ENCODE results near the gene SLC29A3.
"Not testable (repeated sequence)": the region's sequence is repeated elsewhere in the genome, so short reads cannot be mapped to it uniquely, and the experiment has no call there.

SLC29A3 gene

DNA sequence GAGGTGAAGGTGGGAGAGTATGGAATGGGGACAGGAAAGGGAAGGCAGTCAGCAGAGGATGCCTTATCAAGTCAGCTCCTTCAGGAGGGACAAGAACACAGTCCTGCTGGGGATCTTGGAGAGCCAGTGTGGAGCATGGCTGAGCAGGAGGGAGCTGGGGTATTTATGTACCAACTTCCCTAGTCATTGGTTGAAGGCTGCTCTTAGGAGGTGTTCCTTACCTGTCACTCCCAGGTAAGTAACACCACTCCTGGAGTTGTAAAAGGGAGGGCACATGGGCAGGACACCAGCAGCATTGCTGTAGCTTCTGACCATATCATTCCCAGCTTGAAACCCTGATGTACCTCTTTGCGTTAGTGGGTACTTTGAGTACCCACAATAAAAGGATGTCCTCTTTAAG lies 29.8 kb downstream of the SLC29A3 start:
- no peak for DNase-seq

DNA sequence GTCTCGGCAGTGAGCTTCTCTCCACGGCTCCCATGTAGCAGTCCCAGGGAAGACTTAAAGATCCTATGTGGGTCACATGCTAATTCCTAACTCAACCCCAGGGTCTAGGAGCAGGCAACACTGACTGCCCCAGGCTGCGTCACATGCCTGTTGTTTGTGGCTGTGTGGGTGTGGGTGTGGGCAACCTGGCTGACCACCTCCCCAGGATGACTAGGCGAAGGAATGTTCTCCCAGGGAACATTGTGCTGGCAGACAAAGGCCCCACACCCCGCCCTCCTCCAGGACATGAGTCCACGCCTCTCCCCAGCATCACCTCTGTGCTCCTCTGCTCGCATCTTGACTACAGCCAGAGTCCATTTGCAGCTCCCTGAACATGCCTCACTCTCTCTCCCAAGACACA lies 30.3 kb downstream of the SLC29A3 start:
- no peak for DNase-seq

DNA sequence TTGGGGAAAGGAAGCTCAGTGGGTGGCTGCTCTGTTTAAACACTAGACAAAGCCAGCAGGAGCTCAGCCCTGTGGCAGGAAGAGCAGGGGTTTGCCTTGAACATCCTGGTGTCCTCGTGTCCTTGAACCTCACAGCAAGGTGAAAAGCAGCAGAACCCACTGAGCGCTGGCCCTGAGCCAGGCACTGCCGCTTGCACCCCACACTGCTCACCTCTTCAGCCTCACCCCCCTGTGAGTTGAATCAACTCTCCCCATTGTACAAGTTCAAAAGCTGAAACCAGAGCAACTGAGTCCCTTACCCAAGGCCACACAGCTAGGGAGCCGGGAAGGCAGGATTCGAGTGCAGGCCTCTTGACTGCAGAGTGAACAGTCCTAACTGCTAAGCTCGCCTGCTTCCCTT lies 32.0 kb downstream of the SLC29A3 start:
- no peak for DNase-seq

DNA sequence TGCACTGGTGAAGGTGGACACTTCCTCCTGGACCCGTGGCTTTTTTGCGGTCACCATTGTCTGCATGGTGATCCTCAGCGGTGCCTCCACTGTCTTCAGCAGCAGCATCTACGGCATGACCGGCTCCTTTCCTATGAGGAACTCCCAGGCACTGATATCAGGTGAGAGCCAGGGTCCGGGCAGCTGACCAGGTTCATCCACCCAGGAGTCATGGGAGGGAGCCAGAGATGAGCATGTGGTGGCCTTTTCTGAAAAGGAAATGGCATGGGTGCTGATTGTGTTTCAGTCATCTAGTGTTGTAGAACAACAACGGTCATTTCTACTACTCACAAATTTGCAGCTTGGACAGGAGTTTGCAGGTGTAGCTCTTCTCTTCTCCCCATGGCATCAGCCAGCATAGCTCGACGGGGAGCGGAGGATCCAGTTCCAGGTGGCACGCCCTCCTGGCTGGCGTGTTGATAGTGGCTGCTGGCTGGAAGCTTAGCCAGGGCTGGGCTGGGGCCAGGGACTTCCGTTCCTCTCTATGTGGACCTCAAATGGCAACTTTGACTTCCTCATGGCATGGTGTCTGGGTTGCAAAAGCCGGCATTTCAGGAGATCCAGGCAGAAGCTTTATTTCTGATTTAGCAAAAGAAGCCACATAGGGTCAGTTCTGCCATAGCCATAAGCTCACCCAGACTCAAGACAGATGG lies 32.7 kb downstream of the SLC29A3 start:
- DNase-seq: no peak

DNA sequence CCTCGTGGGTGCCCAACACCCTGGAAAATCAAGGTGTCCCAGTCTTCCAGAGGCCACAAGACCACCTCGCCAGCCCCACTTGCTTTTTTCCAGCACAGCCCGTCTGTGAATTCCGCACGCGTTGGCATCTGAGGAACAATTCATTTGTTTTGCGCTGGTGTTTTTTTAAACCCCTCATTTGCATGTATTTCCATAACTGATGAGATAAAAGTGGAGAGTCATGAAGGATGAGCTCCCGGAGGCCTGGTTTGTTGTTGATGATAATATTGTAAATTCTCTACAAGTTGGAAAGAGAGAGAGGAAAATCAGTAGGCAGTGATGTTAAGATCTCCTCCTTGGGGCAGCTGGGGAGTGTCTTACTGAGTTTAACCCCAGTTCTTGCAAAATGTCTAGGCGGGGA lies 34.6 kb downstream of the SLC29A3 start:
- DNase-seq: no peak

DNA sequence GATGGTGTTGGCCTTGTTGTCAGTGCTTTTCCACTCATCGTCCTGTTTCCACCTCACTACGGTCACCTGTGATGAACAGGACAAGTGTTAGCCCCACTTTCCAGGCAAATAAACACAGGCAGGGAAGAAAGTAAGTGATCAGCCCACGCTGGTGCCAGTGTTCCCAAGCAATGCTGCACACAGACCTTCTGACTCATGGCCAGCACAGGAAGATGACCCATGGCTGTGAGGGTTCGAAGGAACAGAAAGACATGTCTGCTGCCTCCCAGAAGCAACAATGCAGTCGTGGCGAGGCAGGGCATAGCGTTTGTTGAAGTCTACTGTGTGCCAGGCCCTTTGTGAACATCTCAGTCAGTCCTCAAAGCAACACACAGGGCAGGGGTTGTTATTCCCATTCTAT lies 35.7 kb downstream of the SLC29A3 start:
- DNase-seq: no peak

DNA sequence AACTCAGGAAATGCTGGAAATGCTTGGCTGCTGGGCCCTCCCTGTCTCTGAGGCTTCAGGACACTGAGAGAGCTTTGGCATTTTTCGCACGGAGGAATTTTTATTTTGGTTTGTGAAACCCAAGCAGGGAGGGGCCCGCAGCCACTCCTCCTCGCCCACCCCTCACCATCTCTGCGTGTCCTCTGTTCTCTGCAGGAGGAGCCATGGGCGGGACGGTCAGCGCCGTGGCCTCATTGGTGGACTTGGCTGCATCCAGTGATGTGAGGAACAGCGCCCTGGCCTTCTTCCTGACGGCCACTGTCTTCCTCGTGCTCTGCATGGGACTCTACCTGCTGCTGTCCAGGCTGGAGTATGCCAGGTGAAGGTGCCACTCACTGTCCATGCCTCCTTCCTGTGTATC lies 36.8 kb downstream of the SLC29A3 start:
- DNase-seq: no peak

DNA sequence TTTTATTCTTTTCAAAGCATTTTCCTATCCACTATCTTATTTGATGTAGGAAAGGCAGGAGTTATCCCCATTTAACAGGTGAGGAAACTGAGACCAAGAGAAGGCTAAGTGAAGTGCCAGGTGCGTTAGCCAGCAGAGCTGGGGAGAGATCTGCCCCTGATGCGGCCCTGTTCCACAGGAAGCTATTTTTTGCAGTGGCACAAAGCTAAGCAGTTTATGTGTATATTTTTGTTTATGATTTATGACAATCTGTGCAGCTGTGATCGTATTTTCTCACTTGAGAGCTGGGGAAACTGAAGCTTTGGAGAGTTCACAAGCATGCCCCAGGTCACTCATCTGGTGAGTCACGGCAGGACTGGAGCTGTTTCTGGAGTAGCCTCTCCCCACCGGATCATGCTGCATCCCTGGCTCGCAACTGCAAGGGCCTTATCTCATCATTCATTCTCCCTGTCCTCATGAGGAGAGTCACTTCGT lies 38.8 kb downstream of the SLC29A3 start:
- DNase-seq: no peak

DNA sequence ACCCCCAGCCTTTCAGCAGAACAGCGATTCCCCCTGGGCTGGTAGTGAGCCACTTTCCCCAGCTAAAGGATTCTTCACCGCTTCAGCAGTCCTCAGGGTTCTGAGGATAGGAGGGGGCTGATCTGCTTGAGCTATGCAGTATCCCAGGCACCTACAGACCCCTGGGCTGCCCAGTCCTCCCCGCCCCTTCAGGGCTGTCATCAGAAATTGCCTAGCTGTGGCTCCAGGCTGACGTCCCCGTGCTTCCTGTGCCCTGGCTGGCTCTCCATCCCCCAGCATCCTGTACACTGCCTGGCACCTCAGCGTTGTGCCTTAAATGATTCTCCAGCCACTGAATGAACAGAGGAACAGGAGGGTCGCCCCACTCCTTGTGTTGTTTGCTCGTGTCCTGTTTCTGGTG lies 39.2 kb downstream of the SLC29A3 start:
- DNase-seq: no peak

DNA sequence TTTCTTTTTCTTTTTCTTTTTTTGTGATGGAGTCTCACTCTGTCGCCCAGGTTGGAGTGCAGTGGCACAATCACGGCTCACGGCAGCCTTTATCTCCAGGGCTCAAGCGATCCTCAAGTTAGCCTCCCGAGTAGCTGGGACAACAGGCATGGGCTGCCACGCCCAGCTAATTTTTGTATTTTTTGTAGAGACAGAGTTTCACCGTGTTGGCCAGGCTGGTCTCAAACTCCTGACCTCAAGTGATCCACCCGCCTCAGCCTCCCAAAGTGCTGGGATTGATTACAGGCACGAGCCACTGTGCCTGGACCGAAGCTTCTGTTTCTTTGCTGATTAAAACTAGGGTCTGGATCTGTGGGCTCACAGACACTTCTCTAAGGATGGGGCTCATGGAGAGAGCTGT lies 39.8 kb downstream of the SLC29A3 start:
- DNase-seq: not testable (repeated sequence)

DNA sequence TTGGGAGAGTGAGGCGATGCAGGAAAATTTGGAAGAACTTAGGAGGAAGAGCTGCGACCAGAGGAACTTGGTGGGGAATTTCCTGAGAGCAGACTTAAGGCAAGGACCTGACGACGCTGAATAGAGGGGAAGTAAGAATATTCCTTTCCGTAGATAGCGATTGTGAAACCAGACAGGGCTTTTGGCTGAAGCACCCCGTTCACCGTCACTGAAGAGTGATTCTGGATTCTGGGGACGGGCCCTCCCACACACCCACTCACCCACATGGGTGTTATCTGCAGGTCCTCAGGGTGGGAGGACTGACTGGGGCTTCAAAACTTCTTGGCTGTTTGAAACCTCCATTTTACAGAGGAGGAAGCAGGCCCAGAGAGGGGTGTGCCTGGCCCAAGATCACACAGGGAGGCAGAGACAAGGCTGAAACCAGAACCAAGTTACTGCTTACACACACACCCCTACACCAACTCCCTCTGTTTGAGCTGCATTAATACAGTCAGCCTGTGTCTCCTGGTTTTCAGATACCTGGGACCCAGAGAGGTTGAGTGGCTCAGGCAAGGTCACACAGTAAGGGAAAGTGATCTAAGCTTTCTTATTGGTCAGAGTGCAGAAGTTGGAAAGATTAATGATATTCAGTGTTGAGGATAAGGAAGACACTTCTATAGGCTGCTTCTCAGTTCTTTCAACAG lies 40.4 kb downstream of the SLC29A3 start:
- DNase-seq: no peak

DNA sequence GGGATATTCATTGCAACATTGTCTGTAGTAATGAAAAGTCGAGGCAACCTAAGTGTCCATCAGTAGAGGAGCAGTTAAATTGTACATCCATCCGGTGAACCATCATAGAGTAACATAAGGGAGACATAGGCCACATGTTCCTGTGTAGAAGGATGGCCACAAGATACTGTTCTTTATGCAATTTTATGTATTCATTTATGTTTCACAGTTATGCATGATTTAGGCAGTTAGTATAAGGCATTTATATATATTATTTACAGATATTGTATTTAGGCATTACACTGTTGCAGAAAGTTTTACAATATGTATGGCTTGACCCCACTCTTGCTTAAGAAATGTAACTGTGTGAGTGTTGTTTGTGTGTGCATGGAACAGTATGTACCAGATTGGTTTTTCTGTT lies 41.7 kb downstream of the SLC29A3 start:
- DNase-seq: no peak

DNA sequence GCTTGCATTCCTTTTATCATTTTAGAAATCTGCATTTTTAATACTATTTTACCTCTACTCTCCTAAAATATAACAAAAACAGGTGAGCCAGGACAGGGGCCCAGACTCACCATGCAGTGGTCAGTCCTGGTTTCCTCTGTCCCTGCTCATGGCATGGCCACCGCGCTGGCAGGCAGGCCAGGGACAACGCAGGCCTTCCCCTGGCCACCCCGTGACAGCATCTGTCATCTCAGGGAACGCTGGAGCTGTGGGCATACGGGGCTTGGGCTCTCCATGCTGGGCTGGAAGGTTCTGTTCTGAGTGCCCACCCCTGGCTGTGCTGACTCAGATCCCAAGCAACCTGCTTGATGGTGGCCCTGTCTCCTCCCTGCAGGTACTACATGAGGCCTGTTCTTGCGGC lies 42.5 kb downstream of the SLC29A3 start:
- DNase-seq: no peak

DNA sequence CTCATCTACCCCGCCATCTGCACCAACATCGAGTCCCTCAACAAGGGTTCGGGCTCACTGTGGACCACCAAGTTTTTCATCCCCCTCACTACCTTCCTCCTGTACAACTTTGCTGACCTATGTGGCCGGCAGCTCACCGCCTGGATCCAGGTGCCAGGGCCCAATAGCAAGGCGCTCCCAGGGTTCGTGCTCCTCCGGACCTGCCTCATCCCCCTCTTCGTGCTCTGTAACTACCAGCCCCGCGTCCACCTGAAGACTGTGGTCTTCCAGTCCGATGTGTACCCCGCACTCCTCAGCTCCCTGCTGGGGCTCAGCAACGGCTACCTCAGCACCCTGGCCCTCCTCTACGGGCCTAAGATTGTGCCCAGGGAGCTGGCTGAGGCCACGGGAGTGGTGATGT lies 43.1 kb downstream of the SLC29A3 start:
- DNase-seq: no peak

DNA sequence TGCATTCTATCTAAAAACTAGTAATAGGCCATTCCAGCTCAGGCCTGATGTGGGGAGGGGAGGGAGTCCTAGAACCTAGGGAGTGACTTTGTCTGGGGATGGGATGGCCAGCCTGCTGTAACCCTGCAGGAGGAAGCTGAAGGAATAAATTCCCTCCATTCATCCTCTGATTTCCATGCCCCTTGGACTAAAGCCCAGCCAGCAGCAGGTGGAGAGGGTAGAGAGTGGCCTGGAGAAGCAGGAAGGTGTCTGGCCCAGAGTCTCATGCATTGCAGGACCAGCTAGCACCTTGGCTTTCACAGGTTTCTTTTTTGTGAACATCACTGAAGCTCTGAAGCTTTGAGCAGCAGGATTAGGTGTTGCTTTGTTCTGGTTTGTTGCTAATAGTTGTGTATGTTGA lies 44.9 kb downstream of the SLC29A3 start:
- DNase-seq: no peak

DNA sequence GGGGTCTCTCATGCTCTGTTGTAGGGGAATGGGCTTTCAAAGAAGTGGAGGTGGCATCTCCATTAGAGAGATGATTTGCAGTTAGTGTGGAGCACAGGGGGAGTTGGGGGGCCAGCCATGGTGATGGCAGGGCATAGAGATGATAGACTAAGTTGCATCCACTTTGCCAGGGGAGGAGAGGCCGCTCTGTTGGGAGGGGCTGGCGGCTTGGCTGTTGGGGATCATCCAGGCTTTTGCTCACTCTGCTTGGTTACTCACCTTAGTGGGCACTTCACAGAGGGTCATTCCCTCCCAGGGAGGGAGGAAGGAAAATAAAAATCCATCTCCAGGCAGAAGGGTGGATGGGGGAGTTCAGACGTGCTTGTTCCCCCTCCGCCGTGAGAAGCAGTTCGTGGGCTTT lies 46.3 kb downstream of the SLC29A3 start:
- no peak for DNase-seq

DNA sequence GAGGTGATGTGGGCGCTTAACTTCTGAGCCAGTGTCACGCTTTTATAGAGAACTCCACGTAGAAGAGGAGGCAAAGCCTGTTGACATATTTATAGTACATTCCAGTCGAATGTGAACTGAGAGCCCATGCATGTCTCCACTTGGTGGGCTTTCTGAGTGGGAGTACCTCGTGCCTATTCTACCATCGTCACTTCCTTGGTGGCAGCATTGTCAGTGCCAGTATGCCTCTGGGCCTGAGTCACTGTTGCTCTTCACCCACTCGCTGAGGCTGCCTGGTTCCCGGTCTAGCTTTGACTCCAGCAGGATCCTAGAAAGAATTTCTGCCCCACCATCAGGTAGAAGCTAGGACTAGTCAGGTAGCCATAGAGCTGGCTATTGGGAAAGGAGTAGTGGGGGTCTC lies 47.6 kb downstream of the SLC29A3 start:
- no peak for DNase-seq

DNA sequence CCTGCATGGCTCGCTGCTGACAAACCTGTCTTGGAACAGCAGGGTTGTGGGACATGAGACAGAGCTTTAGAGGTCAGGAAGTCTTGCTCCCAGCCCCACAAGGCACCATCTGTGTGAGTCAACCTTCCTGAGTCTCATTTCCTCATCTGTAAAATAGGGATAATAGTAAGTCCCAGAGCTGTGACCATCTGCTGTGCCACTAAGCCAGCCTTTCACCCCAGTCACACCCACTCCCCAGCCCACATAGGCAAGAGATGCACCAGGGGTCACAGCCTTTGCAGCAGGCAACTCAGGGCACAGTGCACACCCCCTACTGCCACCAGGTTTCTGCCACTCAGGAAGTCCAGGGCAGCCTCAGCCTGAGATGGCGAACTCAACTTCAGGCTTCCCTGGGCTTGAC lies 48.2 kb downstream of the SLC29A3 start:
- no peak for DNase-seq

DNA sequence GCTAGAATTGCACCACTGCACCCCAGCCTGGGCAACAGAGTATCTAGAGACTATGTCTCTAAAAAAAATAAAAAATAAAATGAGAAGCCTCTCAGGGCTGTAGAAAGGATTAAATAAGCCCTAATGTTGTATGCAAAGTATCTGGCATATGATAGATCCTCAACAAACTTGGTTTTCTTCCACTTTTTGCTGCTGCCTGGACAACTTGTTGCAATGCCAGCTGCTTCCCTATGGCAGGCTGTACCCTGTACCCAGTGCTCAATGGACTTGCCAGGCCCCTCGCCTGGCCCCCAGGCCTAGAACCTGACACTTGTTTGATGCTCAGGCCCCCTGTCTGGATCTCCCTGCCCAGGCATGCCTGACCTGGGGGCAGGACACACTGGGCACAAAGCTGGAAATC lies 49.1 kb downstream of the SLC29A3 start:
- DNase-seq: no peak

DNA sequence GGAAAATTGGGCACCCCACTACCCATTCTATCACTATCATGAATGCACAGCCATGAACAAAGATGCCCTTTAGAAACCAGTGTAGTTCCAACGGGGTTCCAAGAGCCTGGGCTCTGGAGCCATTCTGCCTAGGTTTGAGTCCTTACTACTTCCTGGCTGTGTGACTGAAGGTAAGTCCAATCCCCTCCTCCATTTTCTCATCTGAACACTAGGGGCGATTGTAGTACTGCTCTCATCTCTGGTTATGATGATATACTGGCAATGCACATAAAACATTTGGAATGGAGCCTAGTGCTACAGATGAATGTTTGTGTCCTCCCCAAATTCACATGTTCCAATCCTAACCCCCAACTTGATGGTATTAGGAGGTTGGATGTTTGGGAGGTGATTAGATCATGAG lies 49.6 kb downstream of the SLC29A3 start:
- DNase-seq: no peak

DNA sequence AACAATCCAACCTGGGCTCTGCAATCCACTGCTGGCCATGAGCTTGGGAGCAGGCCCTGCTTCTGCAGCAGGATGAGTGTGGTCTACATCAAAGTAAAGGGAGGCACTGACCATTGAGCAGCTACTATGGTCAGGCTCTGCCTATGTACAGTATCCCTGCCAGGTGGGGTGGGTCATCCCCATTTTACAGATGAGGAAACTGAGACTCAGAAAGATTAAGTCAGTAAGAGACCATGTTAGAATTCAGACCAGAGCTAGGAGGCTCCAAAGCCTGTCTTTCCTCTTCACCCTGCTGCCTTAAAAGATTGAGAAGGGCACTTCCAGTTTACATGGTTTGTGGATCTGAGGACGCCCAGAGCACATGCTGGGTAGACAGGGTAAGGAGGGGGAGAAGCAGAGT lies 50.5 kb downstream of the SLC29A3 start:
- no peak for DNase-seq

DNA sequence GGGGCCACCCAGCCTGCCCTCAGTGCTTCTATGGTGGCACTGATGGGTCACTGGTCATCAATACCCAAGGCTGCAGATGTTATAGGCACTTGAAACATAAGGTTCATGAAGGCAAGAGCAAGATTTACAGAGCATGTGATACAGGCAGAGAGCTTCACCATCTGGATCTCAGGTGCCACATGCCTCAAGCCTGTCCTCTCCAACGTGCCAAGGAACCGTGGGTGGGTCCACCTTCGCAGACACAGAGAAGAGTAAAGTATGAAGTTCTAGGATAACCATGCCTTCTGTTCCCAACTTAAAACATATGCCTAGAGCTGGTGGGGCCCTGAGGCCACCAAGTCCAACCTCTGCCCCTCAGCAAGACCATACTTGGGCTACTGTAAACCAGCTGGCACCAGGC lies 51.0 kb downstream of the SLC29A3 start:
- no peak for DNase-seq

DNA sequence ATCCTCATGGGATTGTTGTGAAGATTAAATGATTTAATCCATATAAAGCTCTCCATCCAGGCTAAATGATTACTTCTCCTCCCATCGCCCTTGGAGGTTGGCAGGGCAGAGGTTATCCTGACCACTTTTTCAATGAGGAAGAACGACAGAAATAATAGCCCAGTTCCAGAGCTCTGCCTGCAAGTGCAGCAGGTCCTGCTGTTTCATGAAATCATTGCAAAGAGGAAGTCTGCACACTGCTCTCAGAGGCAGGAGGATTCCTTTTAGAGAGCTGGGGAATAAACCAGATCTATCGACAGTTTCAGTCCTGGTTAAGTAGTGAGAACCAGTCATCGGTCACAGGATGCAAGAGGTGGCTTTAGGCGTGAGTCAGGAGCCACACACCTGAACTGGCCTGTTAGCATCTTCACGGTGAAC lies 52.7 kb downstream of the SLC29A3 start:
- no peak for DNase-seq

DNA sequence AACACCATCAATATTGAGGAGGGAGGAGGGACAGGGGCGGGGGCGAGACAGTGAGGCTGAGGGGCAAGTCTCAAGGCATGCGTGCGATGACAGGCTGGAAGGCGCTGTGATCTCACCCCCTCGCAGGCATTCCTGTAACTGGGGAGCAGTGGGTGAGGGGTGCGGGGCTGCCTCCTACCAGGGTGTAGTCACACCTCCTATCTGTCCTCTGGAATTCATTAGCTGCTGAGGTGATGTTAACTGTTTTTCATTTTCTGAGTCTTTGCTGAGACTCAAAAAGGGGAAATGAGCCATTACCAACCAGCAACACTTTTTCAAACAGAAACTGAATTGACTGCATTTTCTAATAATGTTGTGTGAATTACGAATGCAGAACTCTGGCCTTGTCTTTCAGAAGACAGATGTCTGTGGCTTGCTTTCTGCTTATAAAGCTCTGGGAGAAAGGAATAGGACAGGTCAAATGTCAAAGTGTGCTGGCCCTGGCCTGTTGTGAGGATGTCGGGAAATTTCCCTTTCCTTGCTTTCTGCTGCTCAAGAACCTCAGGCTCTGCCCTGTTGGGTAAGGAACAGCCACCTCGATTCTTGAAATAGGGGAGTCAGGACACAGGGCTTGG lies 53.9 kb downstream of the SLC29A3 start:
- no peak for DNase-seq

Data from activated CD8-positive, alpha-beta memory T cell treated with anti-CD3 and anti-CD28 coated beads, Interleukin-2, amount 50 U/mL, for 48 hours (primary cell).